GM18907 (cell line): ENCODE results near the gene STAM2.
"Not testable (repeated sequence)": the region's sequence is repeated elsewhere in the genome, so short reads cannot be mapped to it uniquely, and the experiment has no call there.

Experiments
- ATAC-seq: cut with Tn5 transposase; IDR thresholded peaks from one replicate; pipeline ENCODE4 v1.9.1; 2021; ENCODE audit warnings: mild to moderate bottlenecking, moderate library complexity; ENCODE audit not compliant: unreplicated experiment

STAM2 gene

DNA sequence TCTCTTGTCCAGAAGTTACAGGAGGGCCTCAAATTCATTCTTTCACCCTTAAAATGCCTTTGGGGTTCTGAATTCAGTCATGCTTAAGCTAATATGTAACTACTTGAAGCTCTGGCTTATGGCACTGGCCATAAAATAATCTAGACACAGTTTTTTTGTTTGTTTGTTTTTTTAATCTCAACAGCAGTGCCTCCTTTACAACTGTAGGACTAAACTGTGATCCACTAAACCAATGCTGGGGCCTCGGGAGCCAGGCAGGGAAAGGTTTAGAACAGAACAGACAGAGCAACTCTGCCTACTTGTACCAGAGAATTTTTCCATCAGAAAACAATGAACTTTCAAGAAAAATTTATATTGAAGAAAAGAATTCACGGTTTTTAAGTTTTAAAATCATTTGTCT lies 1.7 kb downstream of the STAM2 start:
- no peak for ATAC-seq

DNA sequence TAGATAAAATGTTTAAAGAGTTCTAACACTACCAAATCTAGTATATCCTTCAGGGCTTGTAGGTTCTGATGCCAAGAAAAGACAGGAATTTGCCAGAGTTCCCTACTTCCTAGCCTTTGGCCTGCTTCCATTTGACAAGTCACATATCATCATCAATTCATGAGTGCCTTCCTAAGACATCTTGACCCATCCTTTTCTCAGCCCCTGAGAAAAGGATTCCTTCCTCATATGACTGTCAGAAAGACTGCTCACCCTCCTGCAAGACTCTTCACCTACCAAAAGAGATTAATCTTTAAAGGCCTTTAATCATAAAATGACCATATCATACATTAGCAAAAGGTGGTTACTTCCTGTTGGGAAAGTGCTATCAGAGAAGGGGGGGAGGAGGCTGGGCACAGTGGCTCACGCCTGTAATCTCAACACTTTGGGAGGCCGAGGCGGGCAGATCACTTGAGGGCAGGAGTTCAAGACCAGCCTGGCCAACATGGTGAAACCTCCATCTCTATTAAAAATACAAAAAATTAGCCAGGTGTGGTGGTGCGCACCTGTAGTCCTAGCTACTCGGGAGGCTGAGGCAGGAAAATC lies 3.3 kb downstream of the STAM2 start:
- not testable (repeated sequence) for ATAC-seq

- ATAC-seq: no peak
Measured at GRCh38 chr2:152171718-152172117, 3.8 kb downstream of the STAM2 start.

DNA sequence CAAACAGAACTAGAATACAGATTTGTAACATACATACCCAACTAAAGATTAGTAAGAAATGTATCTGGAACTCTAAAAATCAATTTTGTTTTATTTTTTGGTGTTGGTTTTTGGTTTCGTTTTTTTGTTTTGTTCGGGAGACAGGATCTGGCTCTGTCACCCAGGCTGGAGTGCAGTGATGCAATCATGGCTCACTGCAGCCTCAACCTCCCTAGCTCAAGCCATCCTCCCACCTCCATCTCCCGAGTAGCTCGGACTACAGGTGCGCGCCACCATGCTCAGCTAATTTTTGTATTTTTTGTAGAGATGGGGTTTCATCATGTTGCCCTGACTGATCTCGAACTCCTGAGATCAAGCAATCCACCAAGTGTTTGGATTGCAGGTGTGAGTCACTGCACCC lies 6.4 kb downstream of the STAM2 start:
- ATAC-seq: not testable (repeated sequence)

- ATAC-seq: not testable (repeated sequence)
Measured at GRCh38 chr2:152167470-152167869, 8.1 kb downstream of the STAM2 start.

- peak; percentile 46 for ATAC-seq
Measured at GRCh38 chr2:152167065-152167464, 8.5 kb downstream of the STAM2 start.

DNA sequence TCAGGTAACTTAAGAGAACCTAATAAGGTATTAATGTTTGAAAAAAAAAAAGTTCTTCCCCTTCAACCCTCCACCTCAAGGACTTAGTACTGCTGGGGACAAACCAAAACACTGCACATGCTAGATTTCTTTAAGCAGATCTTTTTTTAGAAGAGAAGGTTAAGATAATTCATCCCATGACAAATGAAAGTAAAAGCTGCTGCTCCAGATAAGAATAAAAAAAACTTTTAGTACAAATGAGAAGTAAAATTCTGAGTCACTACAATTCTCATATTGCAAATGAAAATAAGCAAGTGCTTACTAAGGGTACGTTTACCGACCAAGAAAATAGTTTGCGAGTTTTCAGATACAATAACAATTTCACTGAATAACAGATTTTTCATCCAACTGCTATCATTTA lies 8.9 kb downstream of the STAM2 start:
- ATAC-seq: peak; percentile 67

DNA sequence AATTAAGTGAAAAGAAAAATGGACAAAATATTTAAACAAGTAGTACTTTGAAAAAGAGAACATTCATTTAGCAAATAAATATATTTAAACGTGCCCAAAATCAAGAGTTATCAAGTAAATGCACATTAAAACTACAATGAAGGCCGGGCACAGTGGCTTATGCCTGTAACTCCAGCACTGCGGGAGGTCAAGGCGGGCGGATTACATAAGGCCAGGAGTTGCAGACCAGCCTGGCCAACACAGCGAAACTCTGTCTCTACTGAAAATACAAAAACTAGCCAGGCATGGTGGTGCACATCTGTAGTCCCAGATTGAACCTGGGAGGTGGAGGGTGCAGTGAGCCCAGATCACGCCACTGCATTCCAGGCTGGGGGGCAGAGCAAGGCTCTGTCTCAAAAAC lies 9.8 kb downstream of the STAM2 start:
- no peak for ATAC-seq

GRCh38 chr2:152165306-152165705 lies 10.3 kb downstream of the STAM2 start:
- ATAC-seq: no peak

GRCh38 chr2:152163669-152164068 lies 11.9 kb downstream of the STAM2 start:
- not testable (repeated sequence) for ATAC-seq

DNA sequence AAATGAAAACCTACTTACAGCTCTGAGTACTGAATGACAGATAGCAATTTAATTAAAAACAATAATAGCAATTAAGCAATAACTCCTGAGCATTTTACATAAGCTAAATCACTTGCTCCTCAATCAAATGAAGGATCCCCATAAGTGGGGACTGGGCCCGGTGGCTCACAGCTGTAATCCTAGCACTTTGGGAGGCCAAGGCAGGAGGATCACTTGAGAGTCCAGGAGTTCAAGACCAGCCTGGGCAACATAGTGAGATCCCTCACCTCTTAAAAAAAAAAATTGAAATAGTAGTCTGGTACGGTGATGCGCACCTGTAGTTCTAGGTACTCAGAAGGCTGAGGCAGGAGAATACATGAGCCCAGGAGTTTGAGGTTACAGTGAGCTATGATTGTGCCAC lies 13.4 kb downstream of the STAM2 start:
- no peak for ATAC-seq

GRCh38 chr2:152161598-152161997 lies 14.0 kb downstream of the STAM2 start:
- peak; percentile 75 for ATAC-seq

- ATAC-seq: not testable (repeated sequence)
Measured at GRCh38 chr2:152160378-152160777, 15.2 kb downstream of the STAM2 start.

DNA sequence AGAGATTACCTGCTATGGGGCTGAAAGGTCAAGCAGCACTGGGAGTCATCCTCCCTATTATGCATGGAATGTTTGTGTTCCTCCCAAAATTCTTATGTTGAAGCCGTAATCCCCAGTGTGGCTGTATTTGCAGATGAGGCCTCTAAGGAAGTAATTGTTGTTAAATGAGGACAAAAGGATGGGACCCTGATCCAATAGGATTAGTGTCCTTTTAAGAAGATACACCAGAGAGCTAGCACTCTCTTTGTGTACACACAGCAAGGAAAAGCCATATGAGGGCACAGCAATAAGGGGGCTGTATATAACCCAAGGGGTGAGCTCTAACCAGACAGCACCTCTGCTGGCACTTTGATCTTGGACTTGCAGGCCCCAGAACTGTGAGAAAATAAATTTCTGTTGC lies 18.3 kb downstream of the STAM2 start:
- ATAC-seq: no peak

DNA sequence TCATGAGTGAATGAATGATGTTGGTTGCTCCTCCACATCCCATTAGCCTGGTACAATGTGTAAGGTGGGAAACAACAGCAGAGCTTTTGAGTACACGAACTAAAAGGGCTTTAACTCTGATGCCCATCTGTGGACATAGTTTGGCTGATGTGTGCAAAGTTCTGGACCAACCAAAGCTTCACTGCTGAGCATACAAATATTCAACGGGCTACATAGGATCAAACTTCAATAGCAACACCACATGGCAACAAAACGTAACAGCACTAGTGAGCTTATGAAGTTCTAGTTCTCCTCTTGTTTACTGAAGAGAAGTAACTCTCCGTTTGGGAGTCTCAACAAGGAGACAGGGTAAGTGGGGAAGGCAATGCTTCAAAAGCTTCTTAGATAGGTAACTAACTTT lies 20.4 kb downstream of the STAM2 start:
- no peak for ATAC-seq

DNA sequence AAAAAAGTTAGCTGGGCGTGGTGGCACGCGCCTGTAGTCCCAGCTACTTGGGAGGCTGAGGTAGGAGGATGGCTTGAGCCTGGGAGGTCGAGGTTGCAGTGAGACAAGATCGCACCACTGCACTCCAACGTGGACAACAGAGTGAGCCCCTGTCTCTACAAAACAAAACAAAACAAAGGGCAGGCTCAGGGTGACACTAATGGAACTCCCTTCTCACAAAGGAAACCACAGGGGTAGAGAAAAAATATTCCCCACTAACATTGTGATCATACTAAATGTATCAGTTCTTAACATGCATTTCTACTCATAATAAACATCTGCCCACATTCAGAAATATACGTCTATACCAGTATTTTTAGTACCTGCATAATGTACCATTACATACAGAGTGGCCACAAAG lies 21.1 kb downstream of the STAM2 start:
- no peak for ATAC-seq

DNA sequence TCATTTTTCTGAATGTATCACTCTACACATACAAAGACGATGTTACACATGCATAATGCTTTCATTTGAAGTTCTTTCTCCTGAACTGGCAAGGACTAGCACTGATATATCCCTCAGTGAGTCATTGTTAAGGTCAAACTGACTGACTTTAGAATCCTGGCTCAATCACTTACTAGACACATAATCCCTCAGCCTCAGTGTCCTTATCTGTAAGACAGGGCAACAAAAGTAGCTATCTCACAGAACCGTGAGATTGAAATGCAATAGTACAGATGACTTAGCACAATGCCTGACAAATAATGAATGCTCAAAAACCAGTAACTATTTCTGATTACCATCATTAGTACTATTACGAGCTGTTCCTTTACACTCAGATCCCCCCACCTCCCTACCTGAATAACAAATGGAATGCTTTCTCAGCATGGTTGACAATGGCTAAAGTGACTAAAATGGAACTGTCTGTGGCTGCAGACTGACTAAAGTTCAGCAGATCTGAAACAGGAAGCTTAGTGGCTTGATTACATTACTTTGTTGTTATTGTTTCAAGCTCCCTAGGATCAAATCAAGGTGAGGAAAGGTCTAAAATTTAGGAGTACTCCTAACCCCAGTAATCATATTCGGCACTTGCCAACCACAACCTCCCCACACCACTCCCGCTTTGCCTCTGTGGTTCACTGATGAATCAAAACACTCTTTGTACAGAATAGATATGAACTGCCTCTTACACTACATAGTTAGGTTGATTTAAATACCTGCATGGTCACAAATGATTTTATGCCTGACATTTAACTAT lies 40.9 kb downstream of the STAM2 start:
- peak; percentile 82 for ATAC-seq

DNA sequence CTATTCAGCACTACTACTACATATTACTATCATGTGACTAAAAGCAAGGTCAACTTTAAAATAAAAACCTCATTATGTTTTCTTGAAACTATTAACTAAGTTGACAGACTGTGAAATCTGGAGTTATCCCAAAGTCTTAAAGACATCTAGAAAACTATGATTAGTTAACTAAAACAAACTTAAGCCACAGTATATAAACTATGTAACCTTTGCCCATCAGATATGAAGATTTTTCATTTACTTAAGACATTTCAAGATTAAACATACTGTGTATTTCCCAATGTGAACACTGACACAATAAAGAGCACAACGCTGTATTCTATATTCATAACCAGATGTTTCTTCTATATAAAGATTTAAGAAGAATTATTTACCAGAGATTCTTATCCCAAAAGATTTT lies 43.3 kb downstream of the STAM2 start:
- no peak for ATAC-seq

- ATAC-seq: no peak
Measured at GRCh38 chr2:152127628-152128027, 47.9 kb downstream of the STAM2 start.

- ATAC-seq: no peak
Measured at GRCh38 chr2:152126664-152127063, 48.9 kb downstream of the STAM2 start.

DNA sequence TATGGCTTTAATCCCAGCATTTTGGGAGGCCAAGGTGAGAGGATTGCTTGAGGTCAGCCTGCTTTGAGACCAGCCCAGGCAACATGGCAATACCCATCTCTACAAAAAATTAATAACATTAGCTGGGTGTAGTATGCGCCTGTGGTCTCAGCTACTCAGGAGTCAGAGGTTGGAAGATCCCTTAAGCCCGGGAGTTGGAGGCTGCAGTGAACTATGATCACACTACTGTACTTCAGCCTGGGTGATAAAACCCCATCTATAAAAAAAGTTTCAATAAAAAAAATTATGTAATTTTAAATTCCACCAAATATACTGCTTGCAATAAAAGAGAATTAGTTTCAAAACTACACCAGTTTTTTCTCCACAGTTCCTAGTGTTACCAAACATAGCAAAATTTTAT lies 53.4 kb downstream of the STAM2 start:
- no peak for ATAC-seq

GRCh38 chr2:152120430-152120829 lies 55.1 kb downstream of the STAM2 start:
- ATAC-seq: no peak

DNA sequence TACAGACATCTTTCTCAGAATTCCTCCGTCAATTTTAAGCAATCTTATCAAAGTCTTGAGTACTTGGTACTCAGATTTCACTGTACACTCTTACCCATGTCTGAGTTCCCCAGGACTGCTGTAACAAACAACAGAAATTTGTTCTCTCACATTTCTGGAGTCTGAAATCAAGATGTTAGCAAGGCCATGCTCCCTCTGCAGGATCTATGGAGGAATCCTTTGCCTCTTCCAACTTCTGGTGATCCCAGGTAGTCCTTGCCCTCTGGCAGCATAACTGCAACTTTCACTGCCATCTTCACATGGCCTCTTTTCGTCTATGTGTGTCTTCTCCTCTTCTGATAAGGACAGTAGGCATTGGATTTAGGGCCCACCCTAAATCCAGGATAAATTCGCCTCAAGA lies 59.6 kb downstream of the STAM2 start:
- no peak for ATAC-seq
